ENCODE data around the gene PATJ.

The PATJ gene

GRCh38 chr1:61935516-61935915, 193.2 kb downstream of the PATJ start:
- no peak overlapping the region for H2BK120ac ChIP-seq (ENCODE audit: low read depth, low read length)
- H3K9me3 ChIP-seq (ENCODE audit: control insufficient read depth, low read length) = no peaks in the 10 kb centered on the region
- H3K4ac ChIP-seq (ENCODE audit: low read depth in 1 of 2, low read length in 2 of 2) = no peak overlapping the region
- H3K18ac ChIP-seq (ENCODE audit: low read depth in 1 of 2, low read length in 2 of 2) = no peak overlapping the region
- no peaks in the 10 kb centered on the region for H3K4me1 ChIP-seq (ENCODE audit: control insufficient read depth, insufficient read depth, low read depth, low read length)
- no peak overlapping the region for H3K23ac ChIP-seq (ENCODE audit: low read length in 2 of 2)
- no peaks in the 10 kb centered on the region for H3K79me1 ChIP-seq (replicated peaks; ENCODE audit: low read length, poor library complexity, severe bottlenecking)
- no peak overlapping the region for H3K4me2 ChIP-seq (ENCODE audit: low read length, poor library complexity, severe bottlenecking)
- H2BK12ac ChIP-seq (ENCODE audit: low read length in 2 of 2) = no peak overlapping the region
- no peak overlapping the region for H3K27ac ChIP-seq (ENCODE audit: low read length, poor library complexity, severe bottlenecking)
- no peaks in the 10 kb centered on the region for H3K36me3 ChIP-seq (ENCODE audit: control insufficient read depth in 1 of 2, insufficient read depth in 2 of 2, low read depth in 1 of 2, low read length in 2 of 2)
- 91% methylated on average over 2 of the region's 3 CpGs for WGBS
- no peak overlapping the region for H2BK15ac ChIP-seq (ENCODE audit: low read depth, poor library complexity, severe bottlenecking)
- H2AK5ac ChIP-seq (ENCODE audit: low read length, severe bottlenecking) = no peak overlapping the region
- H3K4me3 ChIP-seq (ENCODE audit: insufficient read depth in 1 of 2, low read depth in 1 of 2, low read length in 2 of 2) = no peak overlapping the region
- no peak overlapping the region for H2AFZ ChIP-seq (ENCODE audit: low read depth, low read length)
- H3K14ac ChIP-seq (ENCODE audit: low read length in 2 of 2) = no peak overlapping the region
- H2BK5ac ChIP-seq (ENCODE audit: low read depth, low read length, poor library complexity, severe bottlenecking) = no peak overlapping the region
- H3K27me3 ChIP-seq (ENCODE audit: control insufficient read depth in 1 of 2, insufficient read depth in 1 of 2, low read length in 2 of 2) = no peaks in the 10 kb centered on the region
- H3K9ac ChIP-seq (ENCODE audit: low read length) = no peak overlapping the region
- no peak overlapping the region for H4K8ac ChIP-seq (ENCODE audit: low read length)
- no peak for DNase-seq
- H4K91ac ChIP-seq (ENCODE audit: low read length) = no peak overlapping the region

GRCh38 chr1:61936839-61937238, 194.6 kb downstream of the PATJ start:
- H2BK120ac ChIP-seq (ENCODE audit: low read depth, low read length) = no peak overlapping the region
- H2AK5ac ChIP-seq (ENCODE audit: low read length, severe bottlenecking) = no peak overlapping the region
- H2BK12ac ChIP-seq (ENCODE audit: low read length in 2 of 2) = no peak overlapping the region
- no peak overlapping the region for H2AFZ ChIP-seq (ENCODE audit: low read depth, low read length)
- H3K4ac ChIP-seq (ENCODE audit: low read depth in 1 of 2, low read length in 2 of 2) = no peak overlapping the region
- H3K4me2 ChIP-seq (ENCODE audit: low read length, poor library complexity, severe bottlenecking) = no peak overlapping the region
- no peaks in the 10 kb centered on the region for H3K27me3 ChIP-seq (ENCODE audit: control insufficient read depth in 1 of 2, insufficient read depth in 1 of 2, low read length in 2 of 2)
- WGBS = 83% methylated on average over 3 of the region's 5 CpGs
- no peak overlapping the region for H2BK15ac ChIP-seq (ENCODE audit: low read depth, poor library complexity, severe bottlenecking)
- no peak overlapping the region for H3K4me3 ChIP-seq (ENCODE audit: insufficient read depth in 1 of 2, low read depth in 1 of 2, low read length in 2 of 2)
- no peak overlapping the region for H3K9ac ChIP-seq (ENCODE audit: low read length)
- no peak overlapping the region for H3K23ac ChIP-seq (ENCODE audit: low read length in 2 of 2)
- H3K14ac ChIP-seq (ENCODE audit: low read length in 2 of 2) = no peak overlapping the region
- H3K9me3 ChIP-seq (ENCODE audit: control insufficient read depth, low read length) = no peaks in the 10 kb centered on the region
- no peak overlapping the region for H2BK5ac ChIP-seq (ENCODE audit: low read depth, low read length, poor library complexity, severe bottlenecking)
- DNase-seq = no peak
- no peak overlapping the region for H4K91ac ChIP-seq (ENCODE audit: low read length)
- H3K79me1 ChIP-seq (replicated peaks; ENCODE audit: low read length, poor library complexity, severe bottlenecking) = no peaks in the 10 kb centered on the region
- no peaks in the 10 kb centered on the region for H3K36me3 ChIP-seq (ENCODE audit: control insufficient read depth in 1 of 2, insufficient read depth in 2 of 2, low read depth in 1 of 2, low read length in 2 of 2)
- no peak overlapping the region for H3K18ac ChIP-seq (ENCODE audit: low read depth in 1 of 2, low read length in 2 of 2)
- no peak overlapping the region for H4K8ac ChIP-seq (ENCODE audit: low read length)
- no peak overlapping the region for H3K27ac ChIP-seq (ENCODE audit: low read length, poor library complexity, severe bottlenecking)
- H3K4me1 ChIP-seq (ENCODE audit: control insufficient read depth, insufficient read depth, low read depth, low read length) = no peaks in the 10 kb centered on the region

GRCh38 chr1:61941794-61942193, 199.5 kb downstream of the PATJ start:
- no peaks in the 10 kb centered on the region for H3K27me3 ChIP-seq (ENCODE audit: control insufficient read depth in 1 of 2, insufficient read depth in 1 of 2, low read length in 2 of 2)
- H3K4ac ChIP-seq (ENCODE audit: low read depth in 1 of 2, low read length in 2 of 2) = no peak overlapping the region
- H3K23ac ChIP-seq (ENCODE audit: low read length in 2 of 2) = no peak overlapping the region
- no peak overlapping the region for H3K4me2 ChIP-seq (ENCODE audit: low read length, poor library complexity, severe bottlenecking)
- H2BK120ac ChIP-seq (ENCODE audit: low read depth, low read length) = no peak overlapping the region
- H3K9me3 ChIP-seq (ENCODE audit: control insufficient read depth, low read length) = no peaks in the 10 kb centered on the region
- H3K4me1 ChIP-seq (ENCODE audit: control insufficient read depth, insufficient read depth, low read depth, low read length) = no peaks in the 10 kb centered on the region
- H2AFZ ChIP-seq (ENCODE audit: low read depth, low read length) = no peak overlapping the region
- no peak overlapping the region for H4K8ac ChIP-seq (ENCODE audit: low read length)
- no peak overlapping the region for H4K91ac ChIP-seq (ENCODE audit: low read length)
- H2AK5ac ChIP-seq (ENCODE audit: low read length, severe bottlenecking) = no peak overlapping the region
- H3K9ac ChIP-seq (ENCODE audit: low read length) = no peak overlapping the region
- no peaks in the 10 kb centered on the region for H3K79me1 ChIP-seq (replicated peaks; ENCODE audit: low read length, poor library complexity, severe bottlenecking)
- H2BK15ac ChIP-seq (ENCODE audit: low read depth, poor library complexity, severe bottlenecking) = no peak overlapping the region
- H3K18ac ChIP-seq (ENCODE audit: low read depth in 1 of 2, low read length in 2 of 2) = no peak overlapping the region
- H3K36me3 ChIP-seq (ENCODE audit: control insufficient read depth in 1 of 2, insufficient read depth in 2 of 2, low read depth in 1 of 2, low read length in 2 of 2) = peaks cover 0 to 7% of the 10 kb centered on the region in 2 experiments
- H2BK12ac ChIP-seq (ENCODE audit: low read length in 2 of 2) = no peak overlapping the region
- H3K14ac ChIP-seq (ENCODE audit: low read length in 2 of 2) = no peak overlapping the region
- H3K27ac ChIP-seq (ENCODE audit: low read length, poor library complexity, severe bottlenecking) = no peak overlapping the region
- no peak overlapping the region for H2BK5ac ChIP-seq (ENCODE audit: low read depth, low read length, poor library complexity, severe bottlenecking)
- no peak overlapping the region for H3K4me3 ChIP-seq (ENCODE audit: insufficient read depth in 1 of 2, low read depth in 1 of 2, low read length in 2 of 2)
- DNase-seq = no peak

DNA sequence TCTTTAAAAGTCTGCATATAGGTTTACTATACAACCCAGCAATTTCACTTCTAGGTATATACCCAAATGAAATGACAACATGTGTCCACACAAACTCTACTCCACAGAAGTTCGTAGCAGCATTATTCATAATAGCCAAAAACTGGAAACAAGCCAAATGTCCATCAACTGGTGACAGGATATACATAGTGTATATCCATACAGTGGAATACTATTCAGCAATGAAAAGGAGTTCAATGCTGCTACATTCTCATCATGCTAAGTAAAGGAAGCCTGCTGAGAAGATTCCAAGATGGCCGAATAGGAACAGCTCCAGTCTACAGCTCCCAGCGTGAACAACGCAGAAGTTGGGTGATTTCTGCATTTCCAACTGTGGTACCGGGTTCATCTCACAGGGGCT, 200.6 kb downstream of the PATJ start:
- Histone ChIP-seq H3K36me3 (ENCODE audit: control insufficient read depth in 1 of 2, insufficient read depth in 2 of 2, low read depth in 1 of 2, low read length in 2 of 2) (peaks cover 0 to 7% of the 10 kb centered on the region in 2 experiments), H3K9me3 (ENCODE audit: control insufficient read depth, low read length) (no peaks in the 10 kb centered on the region), H3K23ac (ENCODE audit: low read length in 2 of 2) (no peak overlapping the region), H3K14ac (ENCODE audit: low read length in 2 of 2) (no peak overlapping the region), H3K27ac (ENCODE audit: low read length, poor library complexity, severe bottlenecking) (no peak overlapping the region), H2AFZ (ENCODE audit: low read depth, low read length) (no peak overlapping the region), H2AK5ac (ENCODE audit: low read length, severe bottlenecking) (no peak overlapping the region), H3K9ac (ENCODE audit: low read length) (no peak overlapping the region), H2BK15ac (ENCODE audit: low read depth, poor library complexity, severe bottlenecking) (no peak overlapping the region), H4K91ac (ENCODE audit: low read length) (no peak overlapping the region), H3K4me3 (ENCODE audit: insufficient read depth in 1 of 2, low read depth in 1 of 2, low read length in 2 of 2) (no peak overlapping the region), H2BK5ac (ENCODE audit: low read depth, low read length, poor library complexity, severe bottlenecking) (no peak overlapping the region), H2BK12ac (ENCODE audit: low read length in 2 of 2) (no peak overlapping the region), H2BK120ac (ENCODE audit: low read depth, low read length) (no peak overlapping the region), H3K18ac (ENCODE audit: low read depth in 1 of 2, low read length in 2 of 2) (no peak overlapping the region), H3K79me1 (replicated peaks; ENCODE audit: low read length, poor library complexity, severe bottlenecking) (no peaks in the 10 kb centered on the region), H3K4ac (ENCODE audit: low read depth in 1 of 2, low read length in 2 of 2) (no peak overlapping the region), H3K27me3 (ENCODE audit: control insufficient read depth in 1 of 2, insufficient read depth in 1 of 2, low read length in 2 of 2) (no peaks in the 10 kb centered on the region), H4K8ac (ENCODE audit: low read length) (no peak overlapping the region), H3K4me2 (ENCODE audit: low read length, poor library complexity, severe bottlenecking) (no peak overlapping the region), H3K4me1 (ENCODE audit: control insufficient read depth, insufficient read depth, low read depth, low read length) (no peaks in the 10 kb centered on the region)
- no peak for DNase-seq
- WGBS = 92% methylated on average over 5 of the region's 5 CpGs

All from mesenchymal stem cell (in vitro differentiated cells and primary cell).